Adrenal gland (tissue), 5 donors: Measurements from ENCODE around the gene ABCB9.

ENCODE experiments used
- CTCF ChIP-seq, 6 experiments: fragments of 450-650 bp in 4 of 6; fragments of 200-600 bp in 2 of 6; sonication (generic) in 1 of 6; IDR thresholded peaks; 1 replicate in 5 of 6; 2 replicates in 1 of 6; pipeline versions ENCODE4 v1.5.1 to v1.8.0; 2016 to 2021; ENCODE audit warnings: antibody characterized with exemption in 6 of 6, mild to moderate bottlenecking in 2 of 6, moderate library complexity in 1 of 6
- POLR2A ChIP-seq, 2 donors: fragments of 450-650 bp; IDR thresholded peaks; one replicate each; pipeline ENCODE4 v1.6.1; 2017; ENCODE audit warnings: antibody characterized with exemption in 2 of 2, mild to moderate bottlenecking in 2 of 2, moderate library complexity in 1 of 2
- donor health status: DM: no; HTN: no; CAD: no.

GRCh38 chr12:122981587-122982476 is 15.6 kb upstream of the ABCB9 start:
- TF ChIP-seq CTCF (IDR thresholded peaks at IDR 0.05) (no peak), POLR2A (IDR thresholded peaks at IDR 0.05) (no peak)
